Measurements from ENCODE around the gene TAF4.

The TAF4 gene

DNA sequence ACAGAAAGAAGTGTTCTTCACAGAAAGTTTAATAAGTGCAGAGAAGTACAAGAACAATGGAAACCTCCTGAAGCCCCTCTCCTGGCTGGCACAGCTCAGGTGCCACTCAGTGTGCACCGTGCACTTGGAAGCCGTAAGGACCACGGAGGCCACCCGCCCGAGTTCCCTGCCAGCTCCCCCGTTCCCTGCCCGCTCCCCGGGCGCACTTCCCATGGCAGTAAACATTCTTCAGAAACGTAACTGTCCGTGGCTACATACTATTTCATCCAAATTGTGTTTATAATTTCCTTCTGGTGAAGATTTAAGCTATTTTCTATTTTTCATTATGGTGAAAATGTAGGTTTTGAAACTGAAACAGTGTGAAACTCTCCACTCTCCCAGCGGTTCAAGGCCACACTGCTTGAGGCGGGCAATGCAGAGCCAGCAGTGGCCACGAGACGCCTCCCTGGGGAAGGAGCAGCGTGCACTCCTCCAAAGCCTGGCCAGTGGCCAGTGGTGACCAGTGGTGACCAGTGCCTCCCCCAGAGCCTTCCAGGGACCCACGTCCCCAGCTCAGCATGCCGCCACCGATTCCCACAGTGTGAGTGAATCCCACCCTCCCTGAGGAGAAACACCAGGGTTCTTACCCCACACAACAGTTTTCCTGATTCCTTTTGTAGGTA, 46.4 kb downstream of the TAF4 start:
- no peak for FAIRE-seq

DNA sequence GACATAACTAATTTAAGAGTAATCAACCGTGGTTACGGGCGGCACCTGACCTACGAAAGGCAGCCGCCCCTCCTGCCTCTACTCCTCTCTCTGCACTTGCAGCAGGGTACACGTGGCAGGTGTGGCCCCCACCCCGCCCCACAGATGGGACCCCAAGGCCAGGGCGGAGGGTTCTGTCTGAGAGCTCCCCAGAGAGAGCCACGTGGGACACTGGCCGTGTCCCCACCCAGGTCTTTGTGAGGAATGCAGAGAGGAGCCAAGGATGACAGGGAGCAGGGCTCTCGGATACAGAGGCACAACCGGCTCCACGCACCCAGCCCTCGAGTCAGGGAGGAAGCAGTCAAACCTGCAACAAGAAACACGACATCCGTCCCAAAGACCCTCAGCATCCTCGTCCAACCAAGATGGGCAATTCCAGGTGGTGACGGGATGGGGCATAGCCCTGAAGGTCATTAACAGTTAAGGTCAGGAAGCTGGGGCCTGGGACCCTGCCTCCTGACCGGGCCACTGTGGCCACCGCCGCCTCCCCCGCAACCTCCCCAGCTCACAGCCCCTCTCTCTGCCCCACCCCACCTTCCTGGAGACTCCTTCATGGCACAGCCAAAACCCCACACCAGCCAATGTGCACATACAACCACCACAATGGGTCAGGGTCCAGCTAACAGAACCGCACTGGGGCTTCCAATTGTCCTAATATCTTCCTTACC, 47.1 kb downstream of the TAF4 start:
- no peak for FAIRE-seq

DNA sequence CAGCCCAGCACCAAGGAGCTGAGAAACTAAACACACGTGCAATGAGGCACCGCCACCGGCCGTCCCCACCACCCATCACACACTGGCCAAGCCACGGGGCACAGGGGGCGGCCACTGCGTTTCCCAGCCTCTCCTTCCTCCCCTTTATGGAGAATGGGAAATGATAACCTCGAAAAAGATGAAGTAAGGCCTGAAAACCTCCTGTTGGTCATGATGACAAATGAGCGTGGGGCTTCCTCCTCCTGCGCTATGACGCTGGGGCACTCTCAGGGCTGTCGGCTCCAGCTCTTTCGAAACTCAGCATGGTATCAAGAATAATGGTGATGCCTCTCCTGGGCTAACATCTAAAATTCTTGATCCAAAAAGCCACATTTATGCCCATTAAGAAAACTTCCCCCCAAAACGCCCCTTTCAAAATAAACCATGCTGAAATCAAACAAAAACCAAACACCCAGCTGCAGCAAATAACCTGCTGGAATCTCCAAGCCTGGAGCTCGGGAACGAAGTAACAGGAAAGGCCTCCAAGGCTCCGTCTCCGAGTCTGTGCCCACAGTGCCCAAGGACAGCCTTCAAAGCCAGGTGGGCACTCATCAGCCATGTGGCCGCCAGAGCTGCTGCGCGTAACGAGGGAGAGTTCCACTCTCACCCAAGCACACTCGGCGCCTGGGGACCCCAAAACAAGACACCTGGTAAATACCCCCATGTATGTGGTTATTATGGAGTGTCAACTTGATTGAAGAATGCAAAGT, 50.0 kb downstream of the TAF4 start:
- FAIRE-seq: no peak

- no peak for FAIRE-seq
Observed at GRCh38 chr20:62014889-62015537, 50.7 kb downstream of the TAF4 start.

- FAIRE-seq: no peak
Observed at GRCh38 chr20:62014488-62014775, 51.2 kb downstream of the TAF4 start.

GRCh38 chr20:62012631-62013030, 53.0 kb downstream of the TAF4 start:
- FAIRE-seq: no peak

DNA sequence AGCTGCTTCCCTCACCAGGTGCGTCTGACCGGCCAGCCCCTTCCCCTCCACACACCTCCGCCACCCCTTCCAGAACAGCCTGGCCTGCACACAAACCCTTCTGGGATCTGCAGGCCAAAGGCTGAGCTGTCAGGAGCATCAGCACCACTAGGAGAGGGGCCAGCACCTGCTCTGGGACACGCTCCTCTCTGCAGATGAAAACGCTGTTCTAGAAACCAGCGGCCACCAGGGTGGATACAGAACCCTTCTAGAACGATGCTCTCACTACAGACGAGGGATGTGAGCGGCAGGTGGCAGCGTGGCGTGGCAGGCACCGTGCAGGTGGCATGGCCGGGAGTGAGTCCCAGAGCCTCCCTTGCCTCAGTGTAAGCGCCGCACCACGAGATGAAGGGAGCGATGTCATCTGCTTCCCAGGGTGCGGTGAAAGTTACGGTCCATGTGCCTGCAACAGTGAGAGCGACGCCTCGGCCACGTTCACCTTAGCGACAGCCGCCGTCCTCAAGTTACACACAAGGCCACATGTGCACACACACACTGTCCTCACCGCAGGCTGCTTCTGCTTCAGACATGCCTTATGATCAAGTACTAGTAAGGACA, 53.6 kb downstream of the TAF4 start:
- no peak for FAIRE-seq

GRCh38 chr20:62011403-62011790, 54.3 kb downstream of the TAF4 start:
- no peak for FAIRE-seq

GRCh38 chr20:62010551-62011402, 54.9 kb downstream of the TAF4 start:
- no peak for FAIRE-seq

- no peak for FAIRE-seq
Observed at GRCh38 chr20:62009869-62010445, 55.7 kb downstream of the TAF4 start.

DNA sequence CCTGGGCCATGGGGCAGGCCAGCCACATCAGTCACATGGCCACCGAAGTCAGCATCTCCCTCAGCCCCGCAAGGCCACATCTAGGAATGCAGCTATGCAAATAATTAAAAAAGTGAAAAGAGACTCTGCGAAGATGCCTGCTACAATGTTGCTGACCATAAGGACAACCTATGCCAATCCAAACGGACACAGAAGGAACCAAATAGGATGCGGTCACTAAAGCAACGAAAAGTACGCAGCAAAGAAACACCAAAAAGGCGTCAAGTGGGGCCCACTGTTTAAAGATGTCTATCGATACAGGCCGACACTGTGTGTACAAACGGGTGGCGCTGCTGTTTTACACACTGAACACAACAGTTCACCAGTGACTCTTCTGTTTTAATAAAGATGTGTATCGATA, 56.4 kb downstream of the TAF4 start:
- FAIRE-seq: no peak

- no peak for FAIRE-seq
Observed at GRCh38 chr20:62008643-62009183, 57.0 kb downstream of the TAF4 start.

- FAIRE-seq: no peak
Observed at GRCh38 chr20:62007127-62007647, 58.5 kb downstream of the TAF4 start.

DNA sequence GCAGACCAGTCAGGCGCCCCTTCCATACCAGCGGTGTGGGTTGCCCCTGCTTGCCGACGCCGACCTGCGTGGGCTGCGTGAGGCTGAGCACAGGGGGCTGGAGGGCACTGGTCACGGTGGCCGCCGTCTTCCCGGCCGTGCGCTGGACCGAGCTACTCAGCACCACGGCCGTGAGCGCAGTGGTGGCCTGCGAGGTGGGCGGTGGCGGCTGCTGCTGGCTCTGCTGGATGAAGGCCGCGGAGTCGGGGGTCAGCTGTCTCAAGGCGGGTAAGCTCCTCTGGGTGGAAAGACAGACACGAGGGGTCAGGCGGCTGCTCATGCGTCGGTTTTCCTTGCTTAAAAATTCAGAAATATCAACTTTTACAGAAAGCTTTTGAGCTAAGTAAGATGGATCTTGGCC, 59.2 kb downstream of the TAF4 start:
- no peak for FAIRE-seq

DNA sequence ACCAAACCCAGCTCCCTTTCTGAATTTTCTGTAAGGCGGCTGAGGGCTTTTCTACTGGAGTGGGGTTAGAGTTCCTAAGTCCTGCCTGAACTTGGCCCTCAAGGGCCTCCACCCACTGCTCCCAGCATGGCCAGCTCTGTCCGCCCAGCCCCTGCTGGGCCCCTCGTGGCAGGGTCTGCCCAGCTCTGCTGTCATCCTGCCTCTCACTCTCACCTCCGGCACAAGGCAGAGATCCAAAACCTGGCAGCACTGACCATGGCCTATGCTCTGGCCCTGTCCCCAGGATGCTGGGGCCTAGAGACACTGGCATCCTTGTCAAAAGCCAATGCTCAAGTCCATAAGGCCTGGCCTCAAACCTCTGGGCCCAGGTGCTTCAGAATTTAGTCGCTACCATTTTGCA, 61.1 kb downstream of the TAF4 start:
- no peak for FAIRE-seq

- no peak for FAIRE-seq
Observed at GRCh38 chr20:62003567-62004405, 61.9 kb downstream of the TAF4 start.

- no peak for FAIRE-seq
Observed at GRCh38 chr20:62002882-62003480, 62.7 kb downstream of the TAF4 start.

GRCh38 chr20:62001178-62001715, 64.4 kb downstream of the TAF4 start:
- no peak for FAIRE-seq

DNA sequence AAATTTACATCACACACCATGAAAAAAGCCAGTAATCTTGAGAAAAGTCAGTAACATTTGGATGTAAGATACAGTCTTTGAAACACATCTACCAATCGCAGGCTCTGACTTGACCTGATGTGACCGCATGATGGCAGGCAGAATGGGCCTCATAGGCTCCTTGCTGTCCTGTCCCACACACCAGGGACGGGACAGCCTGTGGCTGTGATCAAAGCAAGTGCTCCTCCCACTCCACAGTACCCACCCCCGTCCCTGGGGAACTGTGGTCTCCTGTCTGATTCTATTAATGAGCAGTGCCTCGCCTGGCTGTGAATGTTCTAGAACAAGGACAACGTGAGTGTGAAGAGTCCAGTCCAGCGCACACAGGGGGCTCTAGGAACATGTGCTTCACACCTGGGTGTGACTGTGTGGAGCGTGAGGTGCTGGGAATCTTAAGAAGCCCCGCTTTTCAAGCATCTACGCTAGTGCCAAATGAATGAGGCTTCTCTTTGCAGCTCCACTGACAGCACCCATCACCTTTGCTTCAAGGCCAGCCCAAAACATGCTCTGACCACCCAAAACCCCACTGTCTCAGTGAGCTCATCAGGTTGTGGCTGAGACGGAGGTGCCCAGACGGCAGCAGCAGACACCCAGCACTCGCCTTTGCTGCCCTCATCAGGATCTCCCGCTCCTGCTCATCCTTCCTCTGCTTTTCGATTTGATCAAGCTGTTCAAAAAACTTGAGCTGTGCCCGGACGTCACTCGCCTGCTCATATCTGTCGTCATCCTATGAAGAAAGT, 67.1 kb downstream of the TAF4 start:
- FAIRE-seq: no peak
